Measurements from ENCODE around the gene STPG1. TPM values are rescaled to one million over a fixed set of nuclear protein-coding genes. Genes with fewer than 3 reads are reported as not detected.

The STPG1 gene
- total and polyA plus RNA-seq, 2 donors from 2014 or later, result 10.6 to 12.2 TPM

DNA sequence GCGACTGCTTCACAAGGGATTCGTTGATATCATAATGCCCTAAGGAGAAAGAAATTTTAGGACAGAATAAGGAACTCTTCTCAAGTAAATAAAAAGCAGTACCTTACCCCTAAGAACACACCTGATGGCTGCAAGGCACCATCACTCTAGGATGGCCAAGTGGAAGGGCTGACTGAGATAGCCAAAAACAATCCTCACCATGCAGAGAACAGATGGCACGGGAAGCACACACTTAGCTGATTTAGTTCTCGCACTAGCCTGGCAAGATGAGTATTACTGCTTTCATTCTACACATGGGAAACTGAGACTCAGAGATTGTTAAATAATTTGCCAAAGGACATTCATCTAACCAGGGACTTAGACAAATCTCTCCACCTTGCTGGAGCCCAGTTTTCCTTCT lies 43.8 kb downstream of the STPG1 start:
- no peak overlapping the region for H3K9ac ChIP-seq (ENCODE audit: low read length in 3 of 3)
- H3K4me3 ChIP-seq (ENCODE audit: low read length in 3 of 3), result no peak overlapping the region
- FAIRE-seq (no peak), DNase-seq (no peak)
- no peaks in the 10 kb centered on the region for H3K4me1 ChIP-seq (ENCODE audit: control insufficient read depth in 2 of 3, insufficient read depth in 2 of 3, low read depth in 1 of 3, low read length in 3 of 3)
- intact Hi-C loops (cut with DNase I), result no loop called here
- TF ChIP-seq, protein P1, sequence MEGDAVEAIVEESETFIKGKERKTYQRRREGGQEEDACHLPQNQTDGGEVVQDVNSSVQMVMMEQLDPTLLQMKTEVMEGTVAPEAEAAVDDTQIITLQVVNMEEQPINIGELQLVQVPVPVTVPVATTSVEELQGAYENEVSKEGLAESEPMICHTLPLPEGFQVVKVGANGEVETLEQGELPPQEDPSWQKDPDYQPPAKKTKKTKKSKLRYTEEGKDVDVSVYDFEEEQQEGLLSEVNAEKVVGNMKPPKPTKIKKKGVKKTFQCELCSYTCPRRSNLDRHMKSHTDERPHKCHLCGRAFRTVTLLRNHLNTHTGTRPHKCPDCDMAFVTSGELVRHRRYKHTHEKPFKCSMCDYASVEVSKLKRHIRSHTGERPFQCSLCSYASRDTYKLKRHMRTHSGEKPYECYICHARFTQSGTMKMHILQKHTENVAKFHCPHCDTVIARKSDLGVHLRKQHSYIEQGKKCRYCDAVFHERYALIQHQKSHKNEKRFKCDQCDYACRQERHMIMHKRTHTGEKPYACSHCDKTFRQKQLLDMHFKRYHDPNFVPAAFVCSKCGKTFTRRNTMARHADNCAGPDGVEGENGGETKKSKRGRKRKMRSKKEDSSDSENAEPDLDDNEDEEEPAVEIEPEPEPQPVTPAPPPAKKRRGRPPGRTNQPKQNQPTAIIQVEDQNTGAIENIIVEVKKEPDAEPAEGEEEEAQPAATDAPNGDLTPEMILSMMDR (IDR thresholded peaks at IDR 0.05; ENCODE audit: borderline replicate concordance, extremely low read depth, insufficient read depth), result no peak
- H3K9me3 ChIP-seq (ENCODE audit: control insufficient read depth in 2 of 3, insufficient read depth in 1 of 3, low read length in 3 of 3), result no peaks in the 10 kb centered on the region
- H3K36me3 ChIP-seq (ENCODE audit: control insufficient read depth in 2 of 3, insufficient read depth in 3 of 3, low read length in 3 of 3), result peaks cover 0 to 3% (median 0%) of the 10 kb centered on the region in 3 donors
- H3K27ac ChIP-seq (ENCODE audit: low read depth in 2 of 2, low read length in 2 of 2), result no peak overlapping the region
- no peaks in the 10 kb centered on the region for H3K27me3 ChIP-seq (ENCODE audit: control insufficient read depth, insufficient read depth, low read length)

DNA sequence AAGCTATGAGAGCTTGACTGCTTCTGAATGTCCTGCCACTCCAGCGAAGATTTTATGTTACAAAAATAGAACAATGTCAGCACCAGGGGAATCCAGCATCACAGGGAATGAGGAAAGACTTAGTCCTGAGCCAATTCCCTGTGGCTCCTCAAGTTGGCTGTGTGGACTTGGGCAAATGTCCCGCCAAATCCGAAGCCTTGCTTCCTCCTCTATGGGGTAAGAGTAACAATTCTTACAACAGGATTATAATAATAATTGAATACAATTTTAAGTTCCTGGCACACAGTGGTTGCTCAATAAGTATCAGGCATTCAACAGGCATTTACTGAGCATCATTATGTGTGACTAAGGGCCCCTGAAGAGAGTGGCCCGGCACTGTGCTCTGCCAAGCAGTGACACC lies 44.4 kb downstream of the STPG1 start:
- H3K9me3 ChIP-seq (ENCODE audit: control insufficient read depth in 2 of 3, insufficient read depth in 1 of 3, low read length in 3 of 3), result no peaks in the 10 kb centered on the region
- FAIRE-seq (no peak), DNase-seq (no peak)
- no peaks in the 10 kb centered on the region for H3K27me3 ChIP-seq (ENCODE audit: control insufficient read depth, insufficient read depth, low read length)
- no peak overlapping the region for H3K9ac ChIP-seq (ENCODE audit: low read length in 3 of 3)
- TF ChIP-seq, protein P1 (IDR thresholded peaks at IDR 0.05; ENCODE audit: borderline replicate concordance, extremely low read depth, insufficient read depth), result no peak
- H3K4me1 ChIP-seq (ENCODE audit: control insufficient read depth in 2 of 3, insufficient read depth in 2 of 3, low read depth in 1 of 3, low read length in 3 of 3), result no peaks in the 10 kb centered on the region
- no peak overlapping the region for H3K27ac ChIP-seq (ENCODE audit: low read depth in 2 of 2, low read length in 2 of 2)
- intact Hi-C loops (cut with DNase I), result no loop called here
- peaks cover 0 to 3% (median 0%) of the 10 kb centered on the region in 3 donors for H3K36me3 ChIP-seq (ENCODE audit: control insufficient read depth in 2 of 3, insufficient read depth in 3 of 3, low read length in 3 of 3)
- no peak overlapping the region for H3K4me3 ChIP-seq (ENCODE audit: low read length in 3 of 3)

- no peak overlapping the region for H3K9ac ChIP-seq (ENCODE audit: low read length in 3 of 3)
- intact Hi-C loops (cut with DNase I), result no loop called here
- H3K27ac ChIP-seq (ENCODE audit: low read depth in 2 of 2, low read length in 2 of 2), result no peak overlapping the region
- DNase-seq, result no peak
- no peaks in the 10 kb centered on the region for H3K4me1 ChIP-seq (ENCODE audit: control insufficient read depth in 2 of 3, insufficient read depth in 2 of 3, low read depth in 1 of 3, low read length in 3 of 3)
- FAIRE-seq, result no peak
- TF ChIP-seq, protein P1 (IDR thresholded peaks at IDR 0.05; ENCODE audit: borderline replicate concordance, extremely low read depth, insufficient read depth), result no peak
- H3K4me3 ChIP-seq (ENCODE audit: low read length in 3 of 3), result no peak overlapping the region
- H3K36me3 ChIP-seq (ENCODE audit: control insufficient read depth in 2 of 3, insufficient read depth in 3 of 3, low read length in 3 of 3), result peaks cover 0 to 3% (median 0%) of the 10 kb centered on the region in 3 donors
- no peaks in the 10 kb centered on the region for H3K27me3 ChIP-seq (ENCODE audit: control insufficient read depth, insufficient read depth, low read length)
- no peaks in the 10 kb centered on the region for H3K9me3 ChIP-seq (ENCODE audit: control insufficient read depth in 2 of 3, insufficient read depth in 1 of 3, low read length in 3 of 3)
Measured at GRCh38 chr1:24366707-24367106, 46.9 kb downstream of the STPG1 start.
